AG09309 (cell line): ENCODE measurements around the gene TSPAN15.

Experiments
- DNase-seq: peaks from one replicate; pipeline ENCODE4 v3.0.0-alpha.2; 2010; ENCODE audit warnings: low read depth
- H3K4me3 ChIP-seq: 2 replicates; pipeline ENCODE4 v1.5.1; 2011; ENCODE audit warnings: mild to moderate bottlenecking, low read depth, low read length, moderate library complexity; ENCODE audit not compliant: control insufficient read depth
- CTCF ChIP-seq: IDR thresholded peaks from 2 replicates; pipeline ENCODE4 v1.5.1; 2011; ENCODE audit warnings: mild to moderate bottlenecking, low read depth, low read length, inconsistent platforms; ENCODE audit not compliant: insufficient read depth, control insufficient read depth; ENCODE audit errors: missing control alignments

The TSPAN15 gene

GRCh38 chr10:69474742-69475432 is 23.6 kb downstream of the TSPAN15 start:
- H3K4me3 ChIP-seq = no peak overlapping the region
- TF ChIP-seq CTCF = no peak
- DNase-seq = peak; percentile 72

- no peak for TF ChIP-seq CTCF
- no peak for DNase-seq
- H3K4me3 ChIP-seq = no peak overlapping the region
Observed at GRCh38 chr10:69475433-69475830, 24.2 kb downstream of the TSPAN15 start.

- no peak overlapping the region for H3K4me3 ChIP-seq
- no peak for DNase-seq
- no peak for TF ChIP-seq CTCF
Observed at GRCh38 chr10:69477968-69478597, 26.8 kb downstream of the TSPAN15 start.

- H3K4me3 ChIP-seq = no peak overlapping the region
- no peak for TF ChIP-seq CTCF
- DNase-seq = peak; percentile 24
Observed at GRCh38 chr10:69479240-69480067, 28.2 kb downstream of the TSPAN15 start.

- H3K4me3 ChIP-seq = no peak overlapping the region
- DNase-seq = no peak
- no peak for TF ChIP-seq CTCF
Observed at GRCh38 chr10:69480068-69480412, 28.8 kb downstream of the TSPAN15 start.

- DNase-seq = no peak
- TF ChIP-seq CTCF = no peak
- H3K4me3 ChIP-seq = no peak overlapping the region
Observed at GRCh38 chr10:69481305-69481704, 30.0 kb downstream of the TSPAN15 start.
